ENCODE results near the gene PCBP3.

PCBP3 gene

GRCh38 chr21:45790427-45790826 is 146.9 kb downstream of the PCBP3 start:
- H3K27ac ChIP-seq, result no peak overlapping the region
- no peak for TF ChIP-seq CTCF (conservative IDR thresholded peaks at IDR 0.05)
- TF ChIP-seq ZFX (IDR thresholded peaks at IDR 0.05), result no peak

DNA sequence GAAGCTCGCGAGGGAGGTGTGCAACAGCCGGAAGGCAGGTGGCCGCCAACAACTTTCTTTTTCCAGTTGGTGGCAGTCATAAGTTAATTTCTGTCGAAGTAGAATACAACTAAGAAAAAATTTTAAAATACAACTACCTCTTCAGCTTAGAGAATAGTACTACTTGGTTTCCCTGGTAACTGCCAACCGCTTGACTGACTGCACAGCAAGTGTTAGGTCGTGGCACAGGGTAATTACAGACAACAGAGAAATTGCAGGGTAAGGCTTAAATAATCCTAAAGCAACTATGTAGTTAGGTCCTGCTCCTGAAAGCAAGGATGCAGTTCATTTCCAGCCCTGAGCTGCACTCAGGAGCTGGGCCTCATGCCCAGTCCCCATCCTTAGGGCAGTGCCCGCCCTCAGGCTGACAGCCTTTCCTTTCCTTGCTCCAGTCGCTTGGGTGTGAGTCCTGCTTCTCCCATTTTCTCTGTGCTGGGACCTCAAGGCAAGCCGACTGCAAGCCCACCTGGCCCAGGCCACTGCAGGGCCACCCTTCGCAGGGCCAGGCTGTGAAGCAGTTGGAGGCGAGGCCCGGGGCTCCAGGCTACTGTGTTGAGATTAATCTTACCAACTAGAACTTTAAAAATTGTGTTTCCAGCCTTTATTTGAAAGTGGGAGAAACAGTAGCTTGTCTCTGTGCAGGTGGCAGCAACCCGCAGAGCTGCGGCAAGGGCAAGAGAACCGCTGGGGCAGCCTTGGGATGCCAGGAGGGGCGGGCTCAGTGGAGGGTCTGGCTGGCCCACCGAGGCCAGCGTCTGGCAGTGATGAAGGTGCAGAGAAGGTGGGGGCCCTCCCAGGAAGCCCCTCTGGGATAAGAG is 148.3 kb downstream of the PCBP3 start:
- H3K27ac ChIP-seq, result no peak overlapping the region
- TF ChIP-seq CTCF (conservative IDR thresholded peaks at IDR 0.05) (no peak), ZFX (IDR thresholded peaks at IDR 0.05) (no peak)

DNA sequence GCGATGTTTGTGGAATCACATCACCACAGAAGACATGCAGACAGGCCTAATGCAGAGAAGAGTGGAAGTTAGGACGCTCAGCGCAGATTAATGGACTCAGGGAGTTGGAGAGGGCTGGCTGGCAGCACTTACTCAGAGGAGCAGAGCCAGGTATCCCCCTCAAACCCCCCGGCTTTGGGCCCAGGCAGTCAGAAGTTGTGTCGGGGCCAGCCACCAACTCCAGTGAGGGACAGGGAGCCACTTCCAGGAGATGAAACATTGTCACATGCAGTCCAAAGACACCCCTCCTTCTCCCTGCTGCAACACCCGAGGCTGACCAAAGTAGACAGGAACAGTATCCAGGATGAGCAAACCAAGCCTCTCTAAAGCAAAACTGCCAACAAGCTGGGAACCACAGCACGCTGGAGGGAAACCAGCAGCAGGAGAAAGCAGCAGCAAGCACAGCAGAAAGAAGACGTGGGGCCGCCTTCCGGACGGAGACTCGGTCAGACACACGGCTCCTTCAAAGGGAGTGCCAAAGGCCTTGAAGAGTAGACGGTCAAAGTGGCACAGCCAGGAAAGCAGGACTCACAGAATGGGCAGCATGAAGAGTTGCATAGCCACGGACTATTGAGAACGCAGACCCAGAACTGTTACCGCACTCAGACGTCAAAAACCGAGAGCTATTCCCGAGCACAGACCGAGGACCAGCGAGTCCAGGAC is 149.3 kb downstream of the PCBP3 start:
- TF ChIP-seq CTCF (conservative IDR thresholded peaks at IDR 0.05), result no peak
- TF ChIP-seq ZFX (IDR thresholded peaks at IDR 0.05), result no peak
- H3K27ac ChIP-seq, result no peak overlapping the region

- H3K27ac ChIP-seq, result no peak overlapping the region
- no peak for TF ChIP-seq ZFX (IDR thresholded peaks at IDR 0.05)
These were observed 150.5 kb downstream of the PCBP3 start for GRCh38 chr21:45794027-45794426.

DNA sequence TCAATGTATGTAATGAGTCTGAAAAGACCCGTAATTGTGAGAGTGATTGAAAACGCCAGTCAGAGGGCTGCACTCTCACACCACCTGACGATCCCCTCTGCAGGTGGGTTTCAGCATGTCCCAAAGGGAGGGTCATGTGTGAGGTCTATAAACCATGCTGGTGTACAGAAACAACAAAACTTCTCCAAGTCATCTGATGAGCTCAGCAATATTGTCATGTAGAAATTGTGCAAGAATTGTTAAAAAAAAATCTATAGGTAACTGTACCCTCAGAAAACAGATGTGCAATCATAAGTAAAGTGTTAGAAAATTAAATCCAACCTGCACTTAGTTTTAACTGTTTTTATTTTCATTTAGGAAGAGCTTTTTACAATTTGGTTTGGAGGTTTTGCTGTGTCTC is 152.5 kb downstream of the PCBP3 start:
- TF ChIP-seq CTCF (conservative IDR thresholded peaks at IDR 0.05) (no peak), ZFX (IDR thresholded peaks at IDR 0.05) (no peak)
- no peak overlapping the region for H3K27ac ChIP-seq

DNA sequence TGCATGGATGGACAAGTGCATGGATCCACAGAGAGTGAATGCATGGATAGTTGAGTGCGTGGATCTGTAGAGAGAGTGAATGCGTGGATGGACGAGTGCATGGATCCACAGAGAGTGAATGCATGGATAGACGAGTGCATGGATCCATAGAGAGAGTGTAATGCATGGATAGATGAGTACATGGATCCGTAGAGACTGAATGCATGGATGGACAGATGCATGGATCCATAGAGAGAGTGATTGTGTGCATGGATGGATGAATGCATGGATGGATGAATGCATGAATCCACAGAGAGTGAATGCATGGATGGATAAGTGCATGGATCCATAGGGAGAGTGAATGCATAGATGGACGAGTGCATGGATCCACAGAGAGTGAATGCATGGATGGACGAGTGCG is 153.8 kb downstream of the PCBP3 start:
- H3K27ac ChIP-seq, result no peak overlapping the region
- TF ChIP-seq ZFX (IDR thresholded peaks at IDR 0.05), result no peak
- no peak for TF ChIP-seq CTCF (conservative IDR thresholded peaks at IDR 0.05)

DNA sequence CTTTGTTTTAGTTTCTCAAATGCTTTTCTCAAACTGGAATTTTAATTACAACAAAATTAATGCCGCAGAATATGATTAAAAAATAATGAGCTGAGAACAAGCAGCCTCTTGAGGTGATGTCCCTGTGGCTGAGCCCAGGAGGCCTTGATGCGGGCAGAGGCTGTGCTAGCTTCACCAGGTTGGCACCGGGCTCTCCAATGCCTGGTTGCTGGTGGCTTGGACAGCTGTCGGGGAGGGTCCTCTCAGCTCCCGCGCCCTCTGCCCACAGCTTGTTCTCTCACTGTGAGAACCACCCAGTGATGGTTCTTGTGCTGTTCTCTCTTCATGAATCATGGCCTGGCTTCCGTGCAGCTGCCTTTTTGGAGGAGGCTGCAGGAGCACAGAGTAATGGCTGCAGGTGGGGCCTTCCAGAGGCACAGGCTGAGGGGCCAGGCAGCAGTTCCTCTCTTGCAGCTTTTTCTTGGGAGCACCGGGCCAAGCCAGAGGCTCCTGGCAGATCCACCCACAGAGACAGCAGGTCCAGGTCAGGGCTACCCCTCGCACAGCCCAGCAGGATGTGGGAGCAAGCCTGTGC is 156.3 kb downstream of the PCBP3 start:
- no peak overlapping the region for H3K27ac ChIP-seq
- TF ChIP-seq ZFX (IDR thresholded peaks at IDR 0.05) (no peak), CTCF (conservative IDR thresholded peaks at IDR 0.05) (no peak)

Measured in C4-2B (cell line).